ENCODE measurements around the gene CADPS2.

Gene CADPS2

GRCh38 chr7:122597277-122597676 lies 289.0 kb downstream of the CADPS2 start:
- TF ChIP-seq REST (IDR thresholded peaks at IDR 0.05; ENCODE audit: insufficient read depth in 1 of 2, low read depth in 2 of 2, low read length in 2 of 2) (no peak), TAF1 (IDR thresholded peaks at IDR 0.05; ENCODE audit: borderline replicate concordance, insufficient read depth, low read length) (no peak), SIN3A (IDR thresholded peaks at IDR 0.05; ENCODE audit: borderline replicate concordance, insufficient read depth, low read length) (no peak), POLR2AphosphoS5 (IDR thresholded peaks at IDR 0.05; ENCODE audit: low read depth, low read length) (no peak), FOXP2 (optimal IDR thresholded peaks at IDR 0.05; ENCODE audit: borderline replicate concordance, extremely low read depth, extremely low read length, insufficient read depth) (no peak)

DNA sequence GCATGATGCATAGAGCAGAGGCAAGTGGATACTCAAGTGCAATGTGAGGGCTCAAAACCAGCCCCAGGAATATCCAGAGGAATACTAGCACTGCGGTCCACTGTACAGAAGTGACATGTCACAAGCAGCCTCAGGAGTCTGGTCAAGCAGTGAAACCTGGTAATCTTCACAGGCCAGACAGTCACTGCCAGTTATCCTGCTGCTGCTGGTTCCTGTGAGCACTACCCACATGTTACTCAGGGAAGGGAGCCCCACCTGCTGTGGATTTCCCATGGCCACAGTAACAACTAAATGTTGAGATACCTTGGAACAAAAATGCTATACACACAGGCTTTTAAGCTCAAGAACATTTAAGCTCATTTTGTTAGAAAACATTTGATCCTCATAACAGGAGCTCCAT lies 290.4 kb downstream of the CADPS2 start:
- TF ChIP-seq FOXP2 (optimal IDR thresholded peaks at IDR 0.05; ENCODE audit: borderline replicate concordance, extremely low read depth, extremely low read length, insufficient read depth): no peak
- TF ChIP-seq SIN3A (IDR thresholded peaks at IDR 0.05; ENCODE audit: borderline replicate concordance, insufficient read depth, low read length): no peak
- no peak for TF ChIP-seq TAF1 (IDR thresholded peaks at IDR 0.05; ENCODE audit: borderline replicate concordance, insufficient read depth, low read length)
- no peak for TF ChIP-seq POLR2AphosphoS5 (IDR thresholded peaks at IDR 0.05; ENCODE audit: low read depth, low read length)
- TF ChIP-seq REST (IDR thresholded peaks at IDR 0.05; ENCODE audit: insufficient read depth in 1 of 2, low read depth in 2 of 2, low read length in 2 of 2): no peak

DNA sequence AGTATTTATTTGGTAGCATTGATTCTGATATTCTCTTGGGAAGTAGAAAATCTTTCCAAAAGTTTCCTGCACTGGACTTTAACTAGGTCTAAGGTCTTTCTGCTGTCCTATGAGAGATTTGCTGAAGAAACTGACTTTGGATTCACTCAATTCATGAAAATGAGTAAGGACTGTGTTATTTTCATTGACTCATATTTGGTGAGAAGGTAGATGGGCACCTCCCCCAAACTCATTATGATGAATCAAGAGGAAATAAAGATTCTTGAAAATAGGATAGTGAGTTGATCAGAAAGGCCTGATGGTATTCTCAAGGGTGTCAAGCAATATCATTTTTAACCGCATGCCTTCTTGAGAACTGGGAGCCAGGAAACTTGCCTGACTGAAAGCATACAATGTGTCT lies 297.6 kb downstream of the CADPS2 start:
- no peak for TF ChIP-seq SIN3A (IDR thresholded peaks at IDR 0.05; ENCODE audit: borderline replicate concordance, insufficient read depth, low read length)
- TF ChIP-seq TAF1 (IDR thresholded peaks at IDR 0.05; ENCODE audit: borderline replicate concordance, insufficient read depth, low read length): no peak
- no peak for TF ChIP-seq POLR2AphosphoS5 (IDR thresholded peaks at IDR 0.05; ENCODE audit: low read depth, low read length)
- TF ChIP-seq FOXP2 (optimal IDR thresholded peaks at IDR 0.05; ENCODE audit: borderline replicate concordance, extremely low read depth, extremely low read length, insufficient read depth): no peak
- no peak for TF ChIP-seq REST (IDR thresholded peaks at IDR 0.05; ENCODE audit: insufficient read depth in 1 of 2, low read depth in 2 of 2, low read length in 2 of 2)

- TF ChIP-seq TAF1 (IDR thresholded peaks at IDR 0.05; ENCODE audit: borderline replicate concordance, insufficient read depth, low read length) (no peak), POLR2AphosphoS5 (IDR thresholded peaks at IDR 0.05; ENCODE audit: low read depth, low read length) (no peak), REST (IDR thresholded peaks at IDR 0.05; ENCODE audit: insufficient read depth in 1 of 2, low read depth in 2 of 2, low read length in 2 of 2) (no peak), FOXP2 (optimal IDR thresholded peaks at IDR 0.05; ENCODE audit: borderline replicate concordance, extremely low read depth, extremely low read length, insufficient read depth) (no peak), SIN3A (IDR thresholded peaks at IDR 0.05; ENCODE audit: borderline replicate concordance, insufficient read depth, low read length) (no peak)
Measured at GRCh38 chr7:122584676-122585251, 301.5 kb downstream of the CADPS2 start.

Measured in PFSK-1 (cell line).